Measurements from ENCODE around the gene SSPN.

Gene SSPN

GRCh38 chr12:26195250-26195640 lies at the start of gene SSPN:
TSS of gene SSPN (plus strand) at chr12:26195573. CDS start at chr12:26195673, 100 bp downstream.
- DNase-seq (ENCODE audit: low spot score) = peak; percentile 82

- DNase-seq (ENCODE audit: low spot score) = no peak
Measured at GRCh38 chr12:26148291-26148690, 47.1 kb upstream of the SSPN start.

- no peak for DNase-seq (ENCODE audit: low spot score)
Measured at GRCh38 chr12:26149968-26150500, 45.3 kb upstream of the SSPN start.

GRCh38 chr12:26150736-26151450 lies 44.5 kb upstream of the SSPN start:
- no peak for DNase-seq (ENCODE audit: low spot score)

- no peak for DNase-seq (ENCODE audit: low spot score)
Measured at GRCh38 chr12:26152507-26153102, 42.8 kb upstream of the SSPN start.

DNA sequence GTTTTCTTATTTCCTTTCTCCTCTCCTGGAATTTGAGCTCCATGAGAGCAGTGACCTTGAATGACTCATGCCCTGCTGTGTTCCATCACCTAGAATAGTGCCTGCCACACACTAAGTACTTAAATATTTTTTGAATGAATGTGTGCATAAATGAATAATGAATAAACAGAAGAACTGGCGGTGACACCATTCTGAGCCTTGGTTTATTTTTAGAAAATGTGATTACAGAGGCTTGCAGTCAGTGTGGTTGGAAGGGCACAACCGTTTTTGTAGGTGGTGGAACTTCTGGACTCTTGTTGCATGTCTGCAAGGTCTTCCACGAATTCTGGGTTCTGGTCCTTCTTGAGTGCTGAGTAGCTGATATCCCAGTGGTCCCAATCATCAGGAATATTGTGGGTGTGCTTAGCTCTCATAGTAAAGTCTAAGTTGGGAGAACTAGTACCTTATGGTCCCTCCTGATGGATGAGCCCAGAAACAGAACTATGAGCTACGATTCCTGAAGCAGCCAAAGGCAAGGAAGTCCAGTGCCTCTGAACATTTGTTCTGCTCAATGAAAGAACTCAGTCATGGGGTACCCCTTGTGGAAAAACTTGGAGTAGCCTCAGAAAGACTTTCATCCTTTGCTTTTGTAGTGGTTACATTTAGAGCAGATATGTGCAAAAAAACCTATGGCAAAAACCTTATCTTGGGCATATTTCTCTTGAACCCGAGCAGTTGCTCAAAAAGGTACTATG lies 41.8 kb upstream of the SSPN start:
- DNase-seq (ENCODE audit: low spot score) = no peak

DNA sequence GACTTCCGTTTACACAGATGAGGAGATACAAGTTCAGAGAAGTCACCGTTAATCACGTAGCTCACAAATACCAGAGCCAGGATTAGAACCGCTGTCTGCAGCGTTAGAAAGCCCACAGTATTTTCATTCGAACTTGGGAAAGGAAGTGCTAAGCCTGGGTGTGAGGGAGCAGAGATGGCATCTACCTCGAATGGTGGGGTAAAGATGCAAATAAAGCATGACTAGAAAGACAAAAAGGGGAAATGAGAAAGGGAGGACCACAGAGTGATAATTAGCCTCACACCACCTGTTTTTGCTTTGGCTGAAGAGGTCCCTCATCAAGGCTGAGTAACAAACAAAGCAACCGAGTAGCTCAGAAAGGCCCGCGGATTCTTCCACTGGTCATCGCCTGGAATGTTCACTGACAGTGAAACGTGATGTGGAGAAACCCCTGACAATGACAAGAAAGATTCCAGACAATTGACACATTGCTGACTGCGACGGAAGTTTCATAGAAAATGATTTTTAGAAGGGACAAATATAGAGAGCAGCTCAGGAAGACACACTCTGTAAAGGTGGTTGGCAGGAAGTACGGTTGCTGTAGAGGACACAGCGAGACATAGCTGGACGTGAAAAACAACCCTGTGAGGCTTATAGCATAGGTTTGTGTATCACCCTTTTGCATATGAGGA lies 39.0 kb upstream of the SSPN start:
- no peak for DNase-seq (ENCODE audit: low spot score)

DNA sequence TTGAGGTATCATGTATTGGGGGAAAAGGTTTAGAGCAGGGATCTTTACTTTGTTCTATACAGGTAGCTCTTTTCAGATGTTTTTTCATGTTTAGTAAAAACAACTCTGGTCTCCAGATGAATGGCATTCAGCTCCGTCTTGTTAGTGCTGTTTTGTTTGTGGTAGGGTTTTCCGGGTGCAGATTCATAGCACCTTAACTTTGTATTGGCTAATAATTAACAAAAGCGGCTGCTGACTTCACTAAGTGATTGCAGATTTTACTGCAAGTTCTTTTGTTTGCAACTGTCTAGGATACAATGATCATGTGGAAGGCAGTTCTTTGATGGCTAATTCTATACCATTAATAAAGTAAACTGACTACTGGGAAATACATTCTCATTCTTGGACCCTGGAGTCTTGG lies 38.4 kb upstream of the SSPN start:
- DNase-seq (ENCODE audit: low spot score) = no peak

- no peak for DNase-seq (ENCODE audit: low spot score)
Measured at GRCh38 chr12:26158078-26158764, 37.2 kb upstream of the SSPN start.

DNA sequence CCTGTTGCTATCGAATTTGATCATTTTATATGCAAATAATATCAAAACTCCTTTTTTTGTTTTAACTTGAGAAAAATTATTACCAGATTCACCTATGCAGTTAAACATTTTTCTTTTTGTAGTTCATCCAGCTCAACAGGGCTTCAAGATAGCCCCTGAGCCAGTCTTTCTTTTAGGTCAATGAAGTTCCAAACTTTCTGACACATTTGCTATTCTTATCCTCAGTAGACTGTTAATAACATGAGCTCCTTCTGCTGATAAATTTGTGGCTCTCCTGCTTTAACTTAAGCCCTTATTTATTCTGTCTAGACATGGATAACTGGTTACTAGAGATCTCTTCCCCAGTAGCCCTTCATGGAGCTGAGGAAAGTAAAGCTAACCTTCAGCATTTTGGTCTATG lies 33.2 kb upstream of the SSPN start:
- no peak for DNase-seq (ENCODE audit: low spot score)

DNA sequence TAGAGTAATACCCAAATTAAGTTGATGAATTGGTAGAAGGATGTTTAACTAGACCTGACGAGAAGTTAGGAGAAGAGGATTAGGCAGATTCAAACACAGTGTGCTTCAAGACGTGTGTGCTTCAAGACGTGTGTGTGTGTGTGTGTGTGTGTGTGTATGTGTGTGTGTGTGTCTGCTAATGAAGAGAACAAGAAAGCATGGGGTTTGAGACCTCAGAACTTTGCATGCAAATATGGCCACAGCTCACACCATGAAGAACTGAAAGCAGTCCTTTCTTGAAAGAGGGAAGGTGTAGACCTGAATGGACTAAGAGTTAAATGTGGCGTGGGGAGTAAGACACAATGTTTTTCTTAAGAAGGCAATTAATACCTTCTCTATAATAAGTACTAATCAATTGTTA lies 32.5 kb upstream of the SSPN start:
- DNase-seq (ENCODE audit: low spot score) = no peak

DNA sequence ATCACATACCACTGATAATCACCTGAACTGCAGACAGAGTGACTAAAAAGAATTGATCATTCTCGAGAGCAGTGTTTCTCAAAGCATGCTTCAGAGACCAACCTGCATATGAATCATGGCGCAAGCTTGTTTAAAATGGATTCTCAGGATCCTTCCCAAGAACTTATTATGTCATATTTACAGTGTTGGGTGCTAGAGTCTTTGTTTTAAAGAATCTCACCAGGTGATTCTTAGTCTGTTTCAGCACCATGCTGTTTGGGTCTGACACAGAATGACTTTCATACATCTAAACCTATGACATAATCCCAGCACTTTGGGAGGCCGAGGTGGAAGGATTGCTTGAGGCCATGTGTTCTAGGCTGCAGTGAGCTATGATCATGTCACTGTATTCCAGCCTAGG lies 31.3 kb upstream of the SSPN start:
- DNase-seq (ENCODE audit: low spot score) = no peak

DNA sequence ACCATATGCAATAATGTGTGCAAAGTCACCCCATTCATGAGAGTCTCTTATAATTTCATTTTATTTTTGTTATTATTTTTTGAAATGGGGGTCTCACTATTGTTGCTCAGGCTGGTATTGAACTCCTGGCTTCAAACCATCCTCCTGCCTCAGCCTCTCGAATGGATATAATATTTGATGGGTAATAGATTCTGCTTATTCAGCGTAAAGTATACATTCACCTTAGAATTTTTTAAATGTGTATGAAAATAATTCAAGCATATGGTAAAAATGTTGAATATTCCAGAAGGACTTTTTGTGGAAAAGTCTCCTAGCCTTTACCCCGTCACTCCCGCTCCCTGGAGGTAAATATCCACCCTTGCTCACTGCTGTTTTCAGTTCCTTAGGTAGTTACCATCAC lies 23.4 kb upstream of the SSPN start:
- no peak for DNase-seq (ENCODE audit: low spot score)

- no peak for DNase-seq (ENCODE audit: low spot score)
Measured at GRCh38 chr12:26172539-26172938, 22.8 kb upstream of the SSPN start.

DNA sequence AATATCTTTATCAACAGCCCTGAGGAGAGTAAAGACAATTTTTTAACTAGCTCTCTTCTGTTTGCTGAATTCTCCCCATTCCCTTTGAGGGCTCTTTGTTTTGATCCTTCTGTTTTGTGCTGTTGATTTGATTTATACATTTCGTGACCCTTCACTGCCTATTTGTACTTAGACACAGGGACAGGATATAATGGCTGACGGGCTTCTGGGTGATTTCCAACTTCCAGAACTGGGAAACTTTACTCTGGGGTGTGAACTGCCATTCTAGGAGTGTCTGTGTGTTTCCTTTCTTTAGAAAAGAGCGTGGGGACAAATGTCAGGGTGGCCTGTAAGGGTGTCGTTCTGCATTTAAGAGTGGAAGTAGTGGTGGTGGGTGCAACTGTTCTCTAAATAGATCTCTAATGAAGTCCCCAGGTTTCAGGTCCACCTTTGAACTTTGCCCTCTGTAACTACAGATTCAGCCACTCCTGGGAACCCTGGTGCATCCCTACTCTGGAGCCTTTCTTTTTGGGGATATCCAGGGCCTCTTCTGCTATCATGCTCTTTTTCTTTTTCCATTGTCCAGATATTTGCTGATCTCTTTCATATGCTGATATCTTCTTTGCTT lies 22.3 kb upstream of the SSPN start:
- DNase-seq (ENCODE audit: low spot score) = no peak

DNA sequence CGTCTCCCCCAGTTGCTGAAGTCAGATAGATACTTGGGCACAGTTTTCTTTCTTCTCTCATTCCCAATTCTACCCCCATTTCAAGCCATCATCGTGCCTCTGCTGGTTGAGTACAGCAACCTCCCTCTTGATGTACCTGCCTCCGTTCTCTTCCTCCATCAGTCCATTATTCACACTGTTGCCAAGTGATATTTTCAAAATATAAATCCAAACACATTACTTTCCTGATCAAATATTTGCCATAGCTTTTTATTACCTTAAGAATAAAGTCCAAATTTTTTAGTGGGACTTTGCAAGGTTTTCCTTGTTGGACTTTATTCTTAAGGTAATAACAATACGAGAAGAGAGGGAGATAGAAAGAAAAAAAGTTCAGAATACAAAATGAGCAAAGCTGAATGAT lies 18.6 kb upstream of the SSPN start:
- DNase-seq (ENCODE audit: low spot score) = no peak

GRCh38 chr12:26177283-26177682 lies 18.1 kb upstream of the SSPN start:
- no peak for DNase-seq (ENCODE audit: low spot score)

GRCh38 chr12:26179826-26180225 lies 15.5 kb upstream of the SSPN start:
- no peak for DNase-seq (ENCODE audit: low spot score)

DNA sequence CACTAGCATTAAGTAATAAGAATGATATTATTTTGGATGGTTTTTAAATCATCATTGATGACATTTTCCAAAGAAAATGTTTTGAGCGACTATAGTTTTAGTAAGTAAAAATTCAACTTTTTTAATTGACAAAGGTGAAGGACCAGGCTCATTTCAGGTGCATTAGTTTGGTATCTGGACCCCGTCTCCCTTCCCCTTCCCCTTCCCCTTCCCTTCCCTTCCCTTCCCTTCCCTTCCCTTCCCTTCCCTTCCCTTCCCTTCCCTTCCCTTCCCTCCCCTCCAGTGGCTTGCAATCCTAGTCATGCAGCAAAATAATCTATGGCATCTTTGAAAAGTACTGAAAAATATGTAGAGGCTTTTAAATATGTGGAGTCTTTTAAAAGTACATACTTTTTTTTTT lies 13.0 kb upstream of the SSPN start:
- no peak for DNase-seq (ENCODE audit: low spot score)

DNA sequence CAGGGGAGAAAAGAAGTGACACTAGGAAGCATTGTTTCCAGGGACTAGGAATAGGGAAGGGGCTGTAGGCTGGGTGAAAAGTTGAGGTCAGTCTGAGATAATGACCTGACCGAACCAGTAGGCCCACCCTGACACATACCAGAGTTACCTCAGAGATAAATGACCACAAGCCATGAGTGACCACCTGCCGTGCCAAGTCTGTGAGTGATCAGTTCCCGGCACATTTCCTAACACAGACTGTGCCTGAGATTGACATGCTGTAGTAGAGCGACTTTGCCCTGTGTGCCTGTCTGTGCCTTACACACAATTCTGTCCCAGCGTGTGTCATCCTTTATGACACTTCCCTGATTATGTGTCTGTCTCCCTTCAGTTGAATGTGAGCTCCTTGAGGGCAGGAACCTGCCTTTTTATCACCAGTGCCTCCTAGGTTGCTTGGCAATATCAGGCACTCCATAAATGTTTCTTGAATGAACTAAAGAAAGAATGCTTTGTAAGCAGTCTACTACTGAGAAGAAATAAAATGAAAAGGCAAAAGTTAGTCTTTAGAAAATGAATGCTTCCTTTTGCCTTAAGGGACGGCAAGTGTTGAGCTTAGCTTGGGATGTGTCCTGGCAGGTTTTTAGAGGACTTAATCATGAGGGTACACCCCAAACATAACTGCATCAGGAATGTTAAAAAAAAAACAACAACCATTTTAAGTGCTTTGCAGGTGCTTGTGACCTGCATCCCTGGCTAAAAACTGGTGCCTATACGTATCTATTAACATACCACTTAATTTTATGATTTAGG lies 9.6 kb upstream of the SSPN start:
- DNase-seq (ENCODE audit: low spot score) = no peak

Data from ecto neural progenitor cell (in vitro differentiated cells).